Activated gamma-delta T cell (primary cell): ENCODE data around the gene ACO2.
"Not testable (repeated sequence)": the region's sequence is repeated elsewhere in the genome, so short reads cannot be mapped to it uniquely, and the experiment has no call there.

Experiments
- DNase-seq: peaks from one replicate; lab custom pipeline; 2025; lab: John Stamatoyannopoulos, UW

ACO2 gene

DNA sequence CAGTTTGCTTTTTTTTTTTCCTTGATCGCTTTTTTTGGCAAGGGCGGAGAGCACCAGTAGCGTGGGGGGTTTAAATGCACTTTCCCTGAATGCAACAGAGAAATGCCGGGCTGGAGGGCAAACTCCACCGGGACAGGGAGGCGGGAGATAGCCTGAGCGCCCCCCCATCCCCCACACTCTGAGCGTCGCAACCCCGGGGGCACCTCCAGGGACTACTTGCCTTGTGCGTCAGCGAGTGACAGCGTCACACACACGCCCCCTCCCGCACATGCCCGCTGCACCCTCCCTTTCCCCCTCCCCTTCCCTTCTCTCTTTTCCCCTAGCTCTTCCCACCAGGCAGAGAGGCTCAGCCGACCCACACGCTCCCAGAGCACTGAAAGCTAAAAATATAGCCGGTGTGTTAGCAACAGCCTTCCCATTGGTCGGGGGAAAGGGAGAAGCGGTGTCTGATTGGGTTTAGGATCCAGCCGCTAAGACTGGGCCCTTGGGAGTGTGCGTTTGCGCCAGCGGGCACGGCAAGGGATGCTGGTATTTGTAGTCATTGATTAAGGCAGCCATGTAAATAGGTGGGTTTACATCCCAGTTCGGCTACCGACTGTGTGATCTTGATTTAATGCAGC, 20.6 kb upstream of the ACO2 start:
- peak; percentile 68 for DNase-seq

DNA sequence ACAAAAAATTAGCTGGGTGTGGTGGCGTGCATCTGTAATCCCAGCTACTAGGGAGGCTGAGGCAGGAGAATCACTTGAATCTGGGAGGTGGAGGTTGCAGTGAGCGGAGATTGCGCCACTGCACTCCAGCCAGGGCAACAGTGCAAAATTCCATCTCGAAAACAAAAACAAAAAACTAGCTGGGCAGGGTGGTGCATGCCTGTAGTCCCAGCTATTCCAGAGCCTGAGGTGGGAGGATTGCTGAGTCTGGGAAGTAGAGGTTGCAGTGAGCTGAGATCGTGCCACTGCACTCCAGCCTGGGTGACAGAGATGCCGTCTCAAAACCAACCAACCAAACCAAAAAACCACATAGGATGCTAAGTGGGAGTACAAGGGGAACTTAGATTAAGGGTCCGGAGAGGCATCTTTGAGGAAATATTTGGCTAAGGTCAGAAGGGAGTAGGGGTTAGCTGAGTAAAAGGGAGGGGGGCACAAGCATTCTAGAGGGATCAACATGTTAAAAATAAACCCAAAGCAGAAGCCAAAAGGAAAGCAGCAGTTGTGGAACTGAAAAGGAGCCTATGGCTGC, 10.7 kb upstream of the ACO2 start:
- DNase-seq: no peak

DNA sequence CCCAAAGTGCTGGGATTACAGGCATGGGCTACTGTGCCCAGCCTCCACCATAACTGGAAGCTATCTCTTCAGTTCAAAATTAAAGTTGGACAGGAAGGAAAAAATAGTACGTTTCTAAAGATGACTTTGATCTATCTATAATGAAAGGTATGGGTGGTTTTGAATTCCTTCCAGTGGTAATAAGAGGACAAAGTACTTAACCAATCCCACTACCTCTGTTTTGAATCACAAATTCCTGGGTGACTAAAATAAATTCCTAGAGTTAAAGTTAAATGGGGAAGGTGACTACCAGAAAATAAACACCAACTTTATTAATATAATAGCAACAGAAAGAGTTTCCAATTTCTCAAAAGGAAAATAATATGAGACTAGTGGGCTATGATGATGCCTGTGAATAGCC, 9.5 kb upstream of the ACO2 start:
- no peak for DNase-seq

DNA sequence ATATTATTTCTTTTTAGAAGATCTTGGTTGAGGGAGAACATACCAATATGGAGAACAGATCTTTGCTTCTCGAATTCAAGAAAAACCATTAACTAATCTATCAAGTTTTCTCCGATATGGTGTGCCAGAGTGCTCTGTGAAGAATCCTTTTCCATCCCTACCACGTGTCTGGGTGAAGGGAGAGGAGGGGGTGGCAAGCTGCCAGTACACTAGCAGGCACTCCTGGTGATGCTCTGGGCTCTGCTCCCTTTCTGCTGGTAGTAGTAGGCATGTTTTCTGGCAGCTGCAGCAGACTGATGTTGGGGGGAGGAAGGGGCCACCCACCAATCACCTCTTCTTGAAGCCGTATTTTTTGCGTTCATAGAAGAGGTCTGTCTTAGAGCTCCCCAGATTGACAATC, 8.8 kb upstream of the ACO2 start:
- not testable (repeated sequence) for DNase-seq

DNA sequence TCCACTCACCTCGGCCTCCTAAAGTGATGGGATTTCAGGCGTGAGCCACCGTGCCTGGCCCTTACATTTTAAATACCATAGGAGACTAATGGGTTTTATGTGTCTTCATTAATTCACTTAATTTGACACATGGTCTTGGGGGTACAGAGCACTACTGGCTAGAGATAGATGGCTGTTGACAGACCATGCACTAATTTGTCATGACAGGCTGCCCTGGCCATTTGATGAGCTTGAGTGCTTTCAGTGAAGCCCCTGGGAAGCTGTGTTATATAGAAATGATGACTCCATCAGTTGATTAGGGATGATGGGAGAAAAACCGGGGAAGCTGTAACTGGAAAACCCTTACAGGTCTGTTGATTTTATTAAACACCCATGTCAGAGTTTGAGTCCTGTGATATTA, 7.0 kb upstream of the ACO2 start:
- DNase-seq: no peak

DNA sequence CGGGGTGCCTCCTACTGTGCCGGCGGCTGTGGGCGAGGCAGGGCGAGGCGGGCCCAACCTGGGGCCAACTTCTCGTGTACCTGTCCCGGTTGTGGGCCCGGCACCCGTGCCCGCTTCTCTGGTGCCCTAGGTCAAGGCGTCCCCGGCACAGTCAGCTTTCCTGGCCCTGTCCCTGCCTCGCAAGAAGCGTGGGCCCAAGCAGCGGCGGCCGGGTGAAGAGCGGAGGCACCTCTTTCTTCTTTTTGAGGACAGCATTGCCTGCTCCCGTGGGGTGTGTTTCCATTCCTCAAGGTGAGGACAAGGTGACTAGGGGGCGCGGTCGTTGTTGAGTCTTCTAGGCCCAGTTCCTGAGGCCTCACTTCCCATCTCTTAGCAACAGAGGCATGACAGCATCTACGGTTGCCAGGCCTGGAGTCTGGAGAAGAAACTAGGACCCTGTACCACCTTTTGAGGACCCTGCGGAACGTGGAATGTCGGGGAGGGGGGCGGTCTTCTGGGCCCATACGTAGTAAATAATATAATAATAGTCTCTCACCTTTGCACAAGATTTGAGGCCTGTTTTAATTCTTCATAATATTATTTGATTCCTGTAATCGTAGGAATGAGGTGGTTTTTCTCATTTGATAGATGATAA, 418 bp downstream of the ACO2 start:
- DNase-seq: no peak

DNA sequence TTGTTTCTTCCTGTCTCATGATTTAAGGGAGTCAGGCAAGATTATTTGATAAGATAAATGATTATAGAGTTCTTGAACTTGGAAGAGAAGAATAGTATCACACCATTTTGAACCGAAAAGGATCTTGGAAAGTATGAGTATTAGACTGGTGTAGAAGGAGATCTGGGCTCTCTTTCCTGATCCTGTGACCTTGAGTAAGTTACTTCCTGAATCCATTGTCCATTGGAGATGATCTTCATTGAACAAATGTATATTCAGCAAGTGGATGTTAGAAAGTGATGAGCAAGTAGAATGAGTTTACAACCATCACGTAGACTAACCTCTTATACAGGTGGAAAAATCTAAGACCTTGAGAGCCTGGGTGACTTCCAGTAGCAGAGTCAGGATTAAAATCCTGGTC, 2.0 kb downstream of the ACO2 start:
- no peak for DNase-seq

DNA sequence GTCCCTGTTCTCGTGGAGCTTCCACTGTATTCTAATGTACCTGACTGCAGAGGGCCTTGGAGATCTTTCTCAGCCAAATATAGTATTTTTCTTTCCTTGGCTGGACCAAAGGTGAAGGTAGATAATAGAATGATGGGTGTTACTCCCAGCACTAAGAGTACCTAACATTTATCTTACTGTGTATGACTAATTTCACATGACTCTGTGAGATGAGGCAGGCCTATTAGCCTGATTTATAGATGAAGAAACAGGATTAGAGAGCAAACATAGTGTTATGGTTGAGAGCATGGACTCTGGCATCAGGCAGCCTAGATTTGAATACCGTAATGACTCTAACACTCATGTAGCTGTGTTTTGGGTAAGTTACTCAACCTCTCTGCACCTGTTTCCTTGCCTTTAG, 2.7 kb downstream of the ACO2 start:
- DNase-seq: no peak

DNA sequence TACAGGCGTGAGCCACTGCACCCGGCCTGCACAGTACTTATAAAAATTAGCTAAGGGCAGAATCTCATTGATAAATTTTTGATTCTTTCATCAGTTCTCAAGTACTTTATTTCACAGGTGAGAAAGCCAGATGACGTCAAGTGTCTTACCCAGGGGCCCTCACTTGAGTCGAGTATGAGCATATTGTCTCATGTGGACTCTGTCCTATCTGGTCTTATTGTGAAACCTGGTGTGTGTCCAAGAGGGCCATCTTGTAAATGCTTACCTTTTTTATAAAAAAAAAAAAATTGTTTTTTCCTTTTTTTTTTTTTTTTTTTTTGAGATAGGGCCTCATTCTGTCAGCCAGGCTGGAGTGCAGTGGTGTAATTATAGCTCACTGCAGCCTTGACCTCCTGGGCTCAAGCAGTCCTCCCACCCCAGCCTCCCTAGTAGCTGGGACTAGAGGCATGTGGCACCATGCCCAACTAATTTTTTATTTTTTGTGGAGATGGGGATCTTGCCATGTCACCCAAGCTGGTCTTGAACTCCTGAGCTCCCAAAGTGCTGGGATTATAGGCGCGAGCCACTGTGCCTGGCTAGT, 6.0 kb downstream of the ACO2 start:
- DNase-seq: no peak

DNA sequence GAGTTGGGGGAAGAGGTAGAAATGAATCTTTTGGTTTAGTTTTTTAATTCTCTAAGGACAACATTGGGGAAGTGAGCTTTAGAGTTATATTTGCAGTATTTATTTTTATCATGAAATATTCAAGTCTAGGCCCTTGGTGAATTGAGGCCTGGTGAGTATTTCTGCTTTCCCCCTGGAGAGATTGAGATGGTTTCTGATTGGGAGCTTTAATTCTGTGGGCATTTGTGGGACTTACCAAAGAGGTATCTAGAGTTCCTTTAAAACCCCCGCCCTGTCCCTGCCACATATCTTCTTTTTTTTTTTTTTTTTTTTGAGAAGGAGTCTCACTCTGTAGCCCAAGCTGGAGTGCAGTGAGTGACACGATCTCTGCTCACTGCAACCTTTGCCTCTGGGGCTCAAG, 9.6 kb downstream of the ACO2 start:
- no peak for DNase-seq

DNA sequence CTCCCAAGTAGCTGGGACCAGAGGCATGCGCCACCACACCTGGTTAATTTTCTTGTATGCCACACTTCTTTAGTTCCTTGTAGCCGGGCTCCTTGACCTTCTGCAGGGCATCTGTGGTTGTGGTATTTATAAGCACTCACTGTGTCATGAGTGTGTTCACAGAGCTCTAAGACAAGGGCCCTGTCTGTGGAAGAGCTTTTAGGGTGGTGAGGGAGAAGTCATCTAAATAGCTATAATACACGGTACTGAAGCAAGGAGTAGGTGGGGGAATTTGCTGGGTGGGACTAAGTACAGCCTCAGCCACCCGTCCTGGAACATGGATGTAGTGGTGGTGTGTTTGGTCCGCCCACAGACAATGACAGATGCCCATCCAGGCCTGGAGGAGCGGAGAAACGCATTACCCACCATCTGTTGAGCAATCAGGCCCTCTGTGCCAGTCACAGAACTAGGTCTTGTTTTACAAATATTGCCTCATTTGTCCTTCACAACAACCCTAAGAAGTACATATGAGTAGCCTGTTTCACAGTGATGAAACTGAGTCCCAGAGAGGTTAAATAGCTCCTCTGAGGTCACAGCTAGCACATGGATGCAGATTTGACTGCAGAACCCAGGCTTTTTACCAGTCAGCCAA, 10.1 kb downstream of the ACO2 start:
- no peak for DNase-seq

DNA sequence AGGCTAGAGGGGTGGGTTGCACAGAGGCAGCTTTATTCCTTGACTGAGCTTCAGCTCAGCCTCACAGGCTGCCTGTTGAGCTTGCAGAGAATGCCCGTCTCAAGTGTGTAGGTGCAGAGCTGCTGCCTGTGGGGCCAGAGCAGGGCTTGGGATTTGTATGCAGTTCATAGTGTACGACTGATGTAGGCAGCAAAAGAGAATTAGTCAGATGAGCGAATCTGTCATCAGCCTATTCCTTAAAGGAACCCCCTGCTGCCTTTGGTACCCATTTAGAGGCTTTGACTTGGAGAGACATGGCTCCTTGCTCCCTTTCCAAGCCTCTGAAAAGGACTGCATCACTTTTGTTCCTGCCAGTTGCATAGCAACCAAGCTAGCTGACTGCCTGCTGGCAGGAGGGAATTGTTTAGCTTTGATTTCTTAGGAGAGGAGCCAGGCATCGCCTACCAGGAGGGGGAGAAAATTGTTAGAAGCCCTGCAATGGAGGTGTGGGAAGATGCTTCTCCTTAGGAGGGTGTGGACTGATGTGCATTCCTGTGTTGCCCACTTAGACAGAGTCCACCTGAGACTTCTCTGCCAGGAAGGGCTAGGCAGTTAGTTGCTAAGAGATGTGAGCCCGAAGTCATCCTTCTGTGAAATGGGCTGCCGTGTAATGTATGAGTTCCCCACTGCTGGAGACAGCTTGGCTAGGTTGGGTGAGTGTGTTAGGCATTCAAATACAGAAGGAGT, 10.9 kb downstream of the ACO2 start:
- no peak for DNase-seq

DNA sequence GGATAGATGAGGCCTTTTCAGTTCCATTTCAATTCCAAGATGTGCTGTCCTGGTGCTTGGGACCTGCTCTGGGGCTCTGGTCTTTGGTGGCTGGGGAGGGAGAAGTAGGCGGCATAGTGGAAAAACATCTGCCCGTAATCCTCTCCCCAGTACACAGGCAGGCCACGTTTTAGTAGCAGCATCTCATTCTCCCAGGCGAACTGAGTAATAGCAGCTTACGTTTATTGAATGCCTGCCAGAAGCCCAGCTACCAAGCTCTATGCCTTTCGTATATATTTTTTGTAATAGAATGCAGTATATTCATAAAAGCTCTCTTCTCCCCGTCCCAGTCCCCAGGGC, 11.4 kb downstream of the ACO2 start:
- no peak for DNase-seq

DNA sequence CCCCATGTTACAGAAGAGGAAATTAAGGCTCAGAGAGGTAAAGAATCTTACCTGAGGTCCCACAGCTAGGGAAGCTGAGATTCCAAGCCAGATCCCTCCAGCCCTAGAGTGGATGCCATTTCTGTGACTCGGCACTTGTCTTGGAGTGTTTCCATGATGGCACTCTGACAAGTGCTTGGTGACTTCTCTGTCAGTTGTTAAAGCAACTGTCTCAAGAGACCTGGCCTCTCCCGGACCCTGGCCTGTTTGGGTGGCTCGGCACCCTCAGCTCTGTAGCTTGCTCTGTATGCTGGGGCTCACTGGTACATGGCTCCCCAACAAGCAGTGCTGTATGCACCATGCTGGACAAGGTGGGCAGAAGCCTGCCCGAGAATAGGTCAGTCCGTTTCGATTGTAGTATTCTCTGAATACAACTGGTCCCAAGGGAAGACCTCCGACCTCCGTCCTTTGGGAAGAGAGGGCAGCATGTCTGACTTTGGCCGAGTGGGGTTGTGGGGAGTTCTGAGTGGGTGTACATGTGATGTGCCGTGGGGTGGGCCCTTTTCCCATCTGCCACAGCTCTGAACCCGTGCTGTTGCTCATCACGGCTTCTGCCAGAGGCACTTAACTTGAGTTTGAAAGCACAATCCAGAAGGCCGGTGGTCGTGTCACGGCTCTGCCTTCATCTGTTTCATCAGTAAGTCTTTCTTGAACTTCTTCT, 12.4 kb downstream of the ACO2 start:
- no peak for DNase-seq

DNA sequence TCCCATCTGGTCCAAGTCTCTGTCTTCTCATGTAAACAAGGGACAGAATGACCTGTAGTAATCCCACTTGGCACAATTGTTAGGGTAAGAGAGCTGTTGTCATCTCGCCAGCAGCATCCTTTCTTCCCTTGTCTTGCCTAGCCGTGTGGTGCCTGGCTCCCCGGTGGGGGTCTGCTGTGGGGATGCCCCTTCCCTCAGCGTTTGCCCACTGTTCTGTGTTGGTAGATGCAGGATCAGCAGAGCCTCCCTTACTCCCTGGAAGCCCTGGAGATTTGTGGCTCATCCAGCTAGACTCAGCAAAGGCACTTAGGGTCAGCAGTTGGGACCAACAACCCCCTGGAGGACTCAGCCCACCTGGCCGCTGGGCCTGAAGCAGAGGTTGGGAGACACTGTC, 13.0 kb downstream of the ACO2 start:
- no peak for DNase-seq

DNA sequence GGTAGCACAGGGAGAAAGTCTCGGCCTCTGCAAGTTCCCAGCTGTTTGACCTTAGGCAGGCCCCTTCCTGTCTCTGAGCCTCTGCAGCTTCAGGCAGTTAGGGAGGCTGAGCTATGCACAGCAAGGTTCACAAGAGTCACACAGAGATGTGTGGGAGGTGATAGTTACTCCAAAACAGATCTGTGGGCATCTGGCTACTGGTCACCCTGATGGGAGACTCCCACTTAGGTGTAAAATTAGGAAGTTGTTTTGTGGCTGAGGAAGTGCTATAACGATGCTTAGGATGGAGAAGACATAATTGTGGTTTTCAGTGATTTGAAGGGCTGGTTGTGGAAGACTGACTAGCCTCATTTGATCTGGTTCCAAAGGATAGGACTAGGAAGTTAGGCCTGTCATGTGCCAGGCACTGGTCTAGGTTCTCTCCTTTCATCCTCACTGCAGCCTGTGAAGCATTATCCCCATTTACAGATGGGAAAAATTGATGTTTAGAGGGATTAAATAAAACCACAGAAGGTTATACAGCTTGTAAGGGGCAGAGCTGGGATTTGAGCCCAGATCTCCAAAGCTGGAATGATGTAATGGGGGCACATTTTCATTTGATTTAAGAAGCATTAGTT, 13.5 kb downstream of the ACO2 start:
- no peak for DNase-seq

DNA sequence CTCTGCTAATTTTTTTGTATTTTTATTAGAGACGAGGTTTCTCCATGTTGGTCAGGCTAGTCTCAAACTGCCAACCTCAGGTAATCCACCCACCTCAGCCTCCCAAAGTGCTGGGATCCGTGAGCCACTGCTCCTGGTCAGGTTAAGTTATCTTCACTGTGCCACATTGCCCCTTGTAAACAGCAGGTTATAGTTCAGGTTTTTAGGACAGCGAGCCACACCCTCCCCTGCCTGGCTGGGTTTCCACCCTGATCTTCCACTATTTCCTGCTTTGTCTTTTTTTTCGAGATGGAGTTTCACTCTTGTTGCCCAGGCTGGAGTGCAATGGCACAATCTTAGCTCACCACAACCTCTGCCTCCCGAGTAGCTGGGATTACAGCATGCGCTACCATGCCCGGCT, 16.1 kb downstream of the ACO2 start:
- DNase-seq: no peak

DNA sequence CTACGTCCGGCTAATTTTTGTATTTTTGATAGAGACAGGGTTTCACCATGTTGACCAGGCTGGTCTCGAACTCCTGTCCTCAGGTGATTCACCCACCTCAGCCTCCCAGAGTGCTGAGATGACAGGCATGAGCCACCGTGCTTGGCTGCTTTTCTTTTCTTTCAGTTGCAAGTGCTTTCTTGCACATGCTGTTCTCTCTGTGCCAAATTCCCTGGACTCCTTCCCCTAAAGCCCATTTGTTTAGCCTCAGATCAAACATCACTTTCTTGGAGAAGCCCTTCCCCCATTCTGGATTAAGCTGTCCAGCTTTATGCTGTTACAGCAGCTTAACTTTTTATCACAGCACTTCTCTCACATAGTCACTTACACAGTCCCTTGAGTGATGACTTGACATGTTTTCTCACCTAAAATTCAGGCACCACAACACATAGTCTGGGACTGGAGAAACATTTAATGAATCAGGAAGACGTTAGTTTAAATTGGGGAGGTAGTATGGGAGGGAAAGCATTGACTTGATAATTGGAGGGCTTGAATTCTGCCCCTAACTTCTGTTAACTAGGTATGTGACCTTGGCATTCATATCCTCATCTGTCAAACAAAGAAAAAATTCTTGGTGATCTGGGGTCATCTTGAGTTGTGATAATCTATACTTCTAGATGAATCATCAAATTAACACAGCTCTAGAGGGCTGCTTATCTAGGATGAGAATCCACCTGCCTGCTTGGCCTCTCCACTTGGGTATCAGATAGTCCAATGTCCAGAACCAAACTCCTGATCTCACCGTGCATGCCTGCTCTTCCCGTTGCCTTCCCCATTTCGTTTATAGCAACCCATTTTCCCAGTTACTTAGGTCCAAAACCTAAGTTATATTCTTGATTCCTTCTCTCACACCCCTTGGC, 18.4 kb downstream of the ACO2 start:
- no peak for DNase-seq

DNA sequence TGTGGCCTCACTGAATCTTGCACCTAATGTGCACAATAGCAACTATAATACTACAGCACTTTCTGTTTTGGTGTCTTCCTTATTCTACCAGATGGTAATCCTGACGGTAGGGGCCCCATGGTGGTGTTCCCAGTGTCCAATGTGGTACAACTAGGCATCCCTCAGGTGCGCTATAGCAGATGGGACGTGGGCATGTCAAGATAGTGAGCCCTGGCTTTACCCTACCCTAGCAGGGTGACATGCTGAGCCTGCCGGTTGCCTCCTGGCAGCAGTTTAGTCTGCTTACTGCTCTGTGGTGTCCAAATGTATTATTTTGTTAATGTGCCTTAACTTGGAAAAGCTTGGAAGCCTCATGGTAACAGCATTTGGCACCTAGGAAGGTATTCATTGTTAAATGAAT, 19.2 kb downstream of the ACO2 start:
- DNase-seq: no peak

DNA sequence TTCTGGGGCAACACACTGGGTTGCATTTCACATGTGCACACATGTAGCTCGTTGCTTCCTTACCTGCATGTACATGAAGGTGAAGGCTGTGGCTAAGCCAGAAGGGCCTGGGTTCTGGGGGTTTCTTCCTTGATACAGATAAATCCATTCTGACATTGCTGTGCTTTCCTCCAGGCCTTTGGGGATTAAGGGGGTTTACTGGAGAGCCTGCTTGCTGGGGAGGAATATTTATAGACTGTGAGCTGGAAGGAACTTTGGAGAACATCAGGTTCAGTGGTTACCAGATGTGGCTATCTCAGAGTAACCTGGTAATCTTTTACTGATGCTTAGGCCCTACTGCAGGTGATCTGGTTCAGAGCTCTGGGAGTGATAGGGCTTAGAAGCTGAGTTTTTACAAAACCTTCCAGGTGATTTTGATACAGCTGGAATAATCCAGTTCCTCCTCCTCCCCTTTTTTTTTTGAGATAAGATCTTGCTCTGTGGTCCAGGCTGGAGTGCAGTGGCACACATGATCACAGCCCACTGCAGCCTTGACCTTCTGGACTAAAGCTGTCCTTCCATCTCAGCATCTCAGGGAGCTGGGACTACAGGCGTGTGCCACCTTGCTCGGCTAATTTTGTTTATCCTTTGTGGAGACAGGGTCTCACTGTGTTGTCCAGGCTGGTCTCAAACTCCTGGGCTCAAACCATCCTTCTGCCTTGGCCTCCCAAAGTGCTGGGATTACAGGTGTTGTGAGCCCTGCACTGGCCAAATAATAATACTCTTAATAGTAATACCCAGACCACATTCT, 19.9 kb downstream of the ACO2 start:
- no peak for DNase-seq
